ENCODE results near the gene CACNG3. TPM values are rescaled to one million over a fixed set of nuclear protein-coding genes. Genes with fewer than 3 reads are reported as not detected.

CACNG3 gene
- total RNA-seq, 1 experiment from 2014 or later = not detected

- Histone ChIP-seq H2BK120ac (ENCODE audit: low read depth, low read length, poor library complexity, severe bottlenecking) (no peak overlapping the region), H4K20me1 (ENCODE audit: control insufficient read depth, insufficient read depth, insufficient read length) (no peaks in the 10 kb centered on the region), H2BK15ac (ENCODE audit: low read depth, low read length) (no peak overlapping the region), H2AK5ac (ENCODE audit: insufficient read length, low read length) (no peak overlapping the region), H4K8ac (replicated peaks; ENCODE audit: insufficient read length, low read depth, low read length) (no peak overlapping the region), H3K4me1 (ENCODE audit: insufficient read depth, low read length) (no peaks in the 10 kb centered on the region), H2BK5ac (ENCODE audit: insufficient read length, low read length) (no peak overlapping the region), H3K18ac (ENCODE audit: insufficient read length, low read depth, low read length) (no peak overlapping the region), H3K27me3 (ENCODE audit: insufficient read depth, low read length) (no peaks in the 10 kb centered on the region), H3T11ph (ENCODE audit: low read length) (no peak overlapping the region), H2AFZ (ENCODE audit: low read length) (no peak overlapping the region), H3K14ac (ENCODE audit: insufficient read depth, low read length) (no peak overlapping the region), H3K79me1 (ENCODE audit: insufficient read depth, low read depth, low read length, poor library complexity, severe bottlenecking) (no peaks in the 10 kb centered on the region), H3K4me2 (ENCODE audit: insufficient read depth, insufficient read length, low read length) (no peak overlapping the region), H3K9me3 (ENCODE audit: control insufficient read depth, low read depth, low read length) (no peaks in the 10 kb centered on the region), H3K23ac (ENCODE audit: insufficient read length, low read depth, low read length) (no peak overlapping the region), H3K9ac (ENCODE audit: extremely low read depth, insufficient read length, low read length) (no peak overlapping the region), H3K23me2 (ENCODE audit: insufficient read length, low read depth, low read length, poor library complexity, severe bottlenecking) (no peaks in the 10 kb centered on the region), H3K56ac (ENCODE audit: insufficient read length, low read depth, low read length) (no peak overlapping the region), H4K91ac (ENCODE audit: insufficient read length, low read depth, low read length) (no peak overlapping the region), H2BK12ac (ENCODE audit: insufficient read length, low read depth, low read length) (no peak overlapping the region), H3K27ac (ENCODE audit: insufficient read length, low read depth, low read length) (no peak overlapping the region), H4K5ac (ENCODE audit: insufficient read length, low read depth, low read length) (no peak overlapping the region), H3K79me2 (ENCODE audit: insufficient read depth, low read length) (no peaks in the 10 kb centered on the region), H2BK20ac (ENCODE audit: low read depth, low read length, poor library complexity, severe bottlenecking) (no peak overlapping the region), H3K4ac (ENCODE audit: low read depth, low read length) (no peak overlapping the region)
- H3K9me3 Mint-ChIP-seq = no peaks in the 10 kb centered on the region; a peak in 1 of 5 replicates
- no peaks in the 10 kb centered on the region for H3K36me3 Mint-ChIP-seq (ENCODE audit: insufficient read depth in 1 of 3, low read depth in 3 of 3)
- WGBS (ENCODE audit: extremely low coverage, insufficient read length, low lambda C conversion rate) = no CpG with 5 or more reads among the region's 8 CpGs
- no peak overlapping the region for H3K4me3 Mint-ChIP-seq
- DNase-seq = no peak
- TF ChIP-seq CTCF (conservative IDR thresholded peaks at IDR 0.05) = no peak
- H3K27me3 Mint-ChIP-seq (ENCODE audit: low read depth) = peaks cover 16% of the 10 kb centered on the region
- H3K27ac Mint-ChIP-seq = no peak overlapping the region
- no peaks in the 10 kb centered on the region for H3K4me1 Mint-ChIP-seq
These were observed 23.9 kb downstream of the CACNG3 start for GRCh38 chr16:24279982-24280515.
